Epidermal melanocyte (primary cell): ENCODE data around the gene KATNB1.
A peak's percentile ranks its signal among the peaks of the same experiment; 100 is the strongest.
"Not testable (repeated sequence)": the region's sequence is repeated elsewhere in the genome, so short reads cannot be mapped to it uniquely, and the experiment has no call there.

Experiments used
- DNase-seq: peaks from one replicate; pipeline ENCODE4 v3.0.0; 2011; ENCODE audit warnings: low spot score; ENCODE audit not compliant: insufficient read length

The KATNB1 gene

DNA sequence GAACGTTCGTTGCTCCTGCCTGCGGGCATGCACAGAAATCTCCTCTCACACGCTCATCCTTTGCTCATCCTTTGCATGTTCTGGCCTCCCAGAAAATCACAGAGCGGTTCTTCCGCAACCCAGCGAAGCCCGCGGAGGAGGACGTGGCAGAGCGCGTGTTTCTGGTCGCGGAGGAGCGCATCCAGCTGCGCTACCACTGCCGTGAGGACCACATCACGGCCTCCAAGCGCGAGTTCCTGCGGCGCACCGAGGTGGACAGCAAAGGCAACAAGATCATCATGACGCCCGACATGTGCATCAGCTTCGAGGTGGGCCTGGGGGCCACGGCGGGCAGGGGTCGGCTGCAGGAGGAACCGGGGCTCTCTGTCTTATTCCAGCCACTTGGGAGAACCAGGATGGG lies 9.6 kb upstream of the KATNB1 start:
- DNase-seq = no peak

DNA sequence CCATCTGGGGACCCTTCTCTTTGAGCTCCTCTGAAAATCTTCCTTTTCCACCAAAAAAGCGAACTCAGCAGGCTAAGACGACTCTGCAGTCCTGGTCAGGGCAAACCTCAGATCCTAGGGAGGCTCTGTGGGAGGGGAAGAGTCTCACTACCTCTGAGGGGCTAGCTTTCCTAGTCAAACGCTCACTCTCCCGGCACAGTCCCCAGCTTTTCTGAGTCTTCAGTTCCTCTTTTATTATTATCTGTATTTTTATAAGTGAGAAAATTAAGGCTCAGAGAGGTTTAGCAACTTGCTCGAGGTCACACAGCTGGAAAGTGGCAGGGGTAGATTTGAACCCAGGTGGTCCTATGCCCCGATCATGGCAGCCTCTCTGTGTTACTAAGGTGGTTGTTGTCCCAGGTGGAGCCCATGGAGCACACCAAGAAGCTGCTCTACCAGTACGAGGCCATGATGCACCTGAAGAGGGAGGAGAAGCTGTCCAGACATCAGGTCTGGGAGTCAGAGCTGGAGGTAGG lies 9.1 kb upstream of the KATNB1 start:
- DNase-seq = no peak

DNA sequence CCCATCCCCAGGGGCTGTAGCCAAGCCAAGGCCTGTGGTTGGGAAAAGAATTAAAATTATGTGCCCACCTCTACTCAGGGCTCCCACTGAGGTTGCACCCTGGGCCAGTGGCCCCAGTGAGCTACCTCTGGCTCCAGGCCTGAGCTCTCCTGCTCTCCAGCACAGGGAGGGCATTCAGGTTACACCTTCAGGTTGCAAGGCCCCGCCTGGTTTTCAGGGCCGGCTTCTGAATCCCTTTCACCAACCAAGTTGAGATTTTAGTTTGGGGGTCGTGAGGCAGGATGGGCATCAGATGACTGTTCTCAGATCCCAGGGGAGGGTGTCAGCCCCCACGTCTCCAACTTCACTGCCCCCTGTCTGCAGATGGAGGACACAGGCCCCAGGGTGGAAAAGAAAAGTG lies 8.0 kb upstream of the KATNB1 start:
- no peak for DNase-seq

DNA sequence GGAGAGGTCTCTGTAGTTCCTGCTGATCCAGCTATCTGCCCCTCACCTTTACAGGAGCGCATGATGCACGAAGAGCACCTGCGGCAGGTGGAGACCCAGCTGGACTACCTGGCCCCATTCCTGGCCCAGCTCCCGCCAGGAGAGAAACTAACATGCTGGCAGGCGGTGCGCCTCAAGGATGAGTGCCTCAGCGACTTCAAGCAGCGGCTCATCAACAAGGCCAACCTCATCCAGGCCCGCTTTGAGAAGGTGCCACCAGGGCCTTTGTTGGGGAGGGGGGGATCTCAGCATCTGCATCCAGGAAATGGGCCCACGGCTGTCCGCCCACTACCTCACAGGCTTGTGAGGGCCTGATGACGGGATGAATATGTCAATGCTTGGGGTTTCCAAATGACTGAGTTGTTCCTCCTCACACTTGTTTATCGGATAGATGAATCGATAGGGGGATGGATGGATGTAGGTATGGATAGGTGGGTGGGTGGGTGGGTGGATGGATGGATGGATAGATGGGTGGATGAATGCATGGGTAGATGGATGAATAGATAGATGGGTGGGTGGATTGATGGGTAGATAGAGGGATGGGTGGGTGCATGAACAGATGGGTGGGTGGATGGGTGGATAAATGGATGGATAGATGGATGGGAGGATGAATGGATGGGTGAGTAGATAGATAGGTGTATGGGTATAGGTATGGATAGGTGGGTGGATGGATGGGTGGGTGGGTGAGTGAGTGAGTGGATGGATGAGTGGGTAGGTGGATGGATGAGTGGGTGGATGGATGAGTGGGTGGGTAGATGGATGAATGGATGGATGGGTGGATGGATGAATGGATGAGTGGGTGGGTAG lies 7.0 kb upstream of the KATNB1 start:
- DNase-seq = no peak

DNA sequence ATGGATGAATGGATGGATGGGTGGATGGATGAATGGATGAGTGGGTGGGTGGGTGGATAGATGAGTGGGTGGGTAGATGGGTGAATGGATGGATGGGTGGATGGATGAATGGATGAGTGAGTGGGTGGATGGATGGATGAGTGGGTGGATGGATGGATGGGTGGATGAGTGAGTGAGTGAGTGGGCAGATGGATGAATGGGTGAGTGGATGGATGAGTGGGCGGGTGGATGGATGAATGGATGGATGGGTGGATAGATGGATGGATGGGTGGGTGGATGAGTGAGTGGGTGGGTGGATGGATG lies 6.4 kb upstream of the KATNB1 start:
- DNase-seq = no peak

DNA sequence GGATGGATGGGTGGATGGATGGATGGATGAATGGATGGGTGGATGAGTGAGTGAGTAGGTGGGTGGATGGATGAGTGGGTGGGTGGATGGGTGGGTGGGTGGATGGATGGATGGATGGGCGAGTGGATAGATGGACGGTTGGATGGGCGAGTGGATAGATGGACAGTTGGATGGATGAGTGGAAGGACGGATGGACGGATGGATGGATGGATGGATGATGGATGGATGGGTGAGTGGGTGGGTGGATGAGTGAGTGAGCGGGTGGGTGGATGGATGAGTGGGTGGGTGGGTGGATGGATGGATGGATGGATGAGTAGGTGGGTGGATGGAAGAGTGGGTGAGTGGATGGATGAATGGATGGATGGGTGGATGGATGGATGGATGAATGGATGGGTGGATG lies 5.7 kb upstream of the KATNB1 start:
- DNase-seq = not testable (repeated sequence)

DNA sequence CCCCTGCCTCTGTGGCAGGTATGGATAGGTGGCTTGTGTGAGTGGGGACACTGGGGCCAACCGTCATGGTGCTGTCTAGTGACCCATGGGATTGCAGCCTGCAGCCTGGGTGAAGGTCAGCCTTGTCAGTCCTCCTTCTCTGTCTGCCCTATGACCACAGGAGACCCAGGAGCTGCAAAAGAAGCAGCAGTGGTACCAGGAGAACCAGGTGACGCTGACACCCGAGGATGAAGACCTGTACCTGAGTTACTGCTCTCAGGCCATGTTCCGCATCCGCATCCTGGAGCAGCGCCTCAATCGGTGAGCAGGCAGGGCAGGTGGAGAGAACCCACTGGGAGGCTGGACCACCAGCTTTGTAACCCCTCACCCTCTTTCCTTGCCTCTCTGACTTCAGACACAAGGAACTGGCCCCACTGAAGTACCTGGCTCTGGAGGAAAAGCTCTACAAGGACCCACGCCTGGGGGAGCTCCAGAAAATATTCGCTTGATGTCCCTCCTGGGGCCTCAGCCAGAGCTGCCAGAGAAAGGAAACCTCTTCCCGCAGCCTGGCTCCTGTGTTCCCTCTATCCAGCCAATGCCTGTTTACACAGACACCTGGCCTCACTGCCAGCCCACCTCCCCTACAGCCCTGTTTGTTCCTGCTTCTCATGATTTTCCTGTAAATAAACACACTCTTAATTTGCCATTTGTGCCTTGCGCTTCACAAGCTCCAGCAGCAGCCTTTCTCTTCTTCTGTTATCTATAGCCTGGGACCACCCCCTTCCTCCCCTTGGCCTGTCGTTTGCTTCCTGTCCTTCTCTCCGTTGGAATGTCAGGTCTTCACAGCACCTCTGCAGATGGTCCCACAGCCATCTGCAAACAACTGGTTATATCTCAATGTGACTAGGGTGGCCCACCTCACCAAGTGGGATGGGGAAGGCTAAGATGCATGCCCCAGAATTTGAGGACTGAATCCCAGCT lies 4.5 kb upstream of the KATNB1 start:
- DNase-seq = no peak

DNA sequence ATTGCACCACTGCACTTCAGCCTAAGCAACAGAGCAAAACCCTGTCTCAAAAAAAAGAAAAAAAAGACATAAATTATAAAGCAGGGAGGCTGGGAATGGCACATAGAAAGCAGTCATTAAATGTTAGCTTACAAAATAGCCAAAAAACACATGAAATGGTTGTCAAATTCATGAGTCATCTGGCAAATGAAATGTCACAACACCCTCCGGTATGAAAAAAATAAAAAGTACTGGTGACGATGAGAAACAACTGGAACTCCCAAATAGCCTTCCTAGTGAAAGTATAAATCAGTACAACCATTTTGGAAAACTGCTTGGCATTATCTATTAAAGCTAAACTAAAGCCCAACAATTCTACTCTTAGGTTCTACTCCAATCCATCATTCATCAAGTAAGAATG lies 3.5 kb upstream of the KATNB1 start:
- DNase-seq = no peak

DNA sequence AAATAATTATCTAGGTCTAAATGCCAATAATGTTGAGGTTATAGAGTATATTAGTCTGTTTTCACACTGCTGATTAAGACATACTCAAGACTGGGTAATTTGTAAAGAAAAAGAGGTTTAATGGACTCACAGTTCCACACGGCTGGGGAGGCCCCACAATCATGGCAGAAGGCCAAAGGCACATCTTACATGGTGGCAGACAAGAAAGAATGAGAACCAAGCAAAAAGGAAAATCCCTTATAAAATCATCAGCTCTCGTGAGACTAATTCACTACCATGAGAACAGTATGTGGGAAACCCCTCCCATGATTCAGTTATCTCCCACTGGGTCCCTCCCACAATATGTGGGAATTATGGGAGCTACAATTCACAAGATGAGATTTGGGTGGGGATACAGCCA lies 2.9 kb upstream of the KATNB1 start:
- DNase-seq = no peak

DNA sequence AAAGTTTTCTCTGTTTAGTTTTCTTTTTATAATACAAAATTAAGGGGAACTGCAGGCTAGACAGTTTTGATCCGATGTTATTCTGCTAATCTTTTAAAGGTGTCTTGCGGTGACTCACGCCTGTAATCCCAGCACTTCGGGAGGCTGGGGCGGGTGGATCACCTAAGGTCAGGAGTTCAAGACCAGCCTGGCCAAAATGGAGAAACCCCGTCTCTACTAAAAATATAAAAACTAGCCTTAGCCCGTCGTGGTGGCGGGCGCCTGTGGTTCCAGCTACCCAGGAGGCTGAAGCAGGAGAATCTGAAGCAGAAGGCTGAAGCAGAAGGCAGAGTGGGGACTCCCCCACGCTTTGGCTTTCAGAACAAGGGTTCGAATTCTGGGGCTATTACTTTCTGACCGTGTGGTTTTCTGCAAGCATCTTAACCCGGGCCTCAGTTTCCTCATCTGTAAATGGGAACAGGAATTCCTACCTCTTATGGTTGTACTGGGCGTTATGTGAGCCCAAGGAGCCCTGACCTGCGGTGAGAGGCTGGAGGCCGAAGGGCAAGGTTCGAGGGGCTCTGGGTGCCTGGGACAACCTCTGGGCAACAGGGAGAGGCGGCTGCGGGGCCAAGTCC lies 1.2 kb upstream of the KATNB1 start:
- DNase-seq = no peak

DNA sequence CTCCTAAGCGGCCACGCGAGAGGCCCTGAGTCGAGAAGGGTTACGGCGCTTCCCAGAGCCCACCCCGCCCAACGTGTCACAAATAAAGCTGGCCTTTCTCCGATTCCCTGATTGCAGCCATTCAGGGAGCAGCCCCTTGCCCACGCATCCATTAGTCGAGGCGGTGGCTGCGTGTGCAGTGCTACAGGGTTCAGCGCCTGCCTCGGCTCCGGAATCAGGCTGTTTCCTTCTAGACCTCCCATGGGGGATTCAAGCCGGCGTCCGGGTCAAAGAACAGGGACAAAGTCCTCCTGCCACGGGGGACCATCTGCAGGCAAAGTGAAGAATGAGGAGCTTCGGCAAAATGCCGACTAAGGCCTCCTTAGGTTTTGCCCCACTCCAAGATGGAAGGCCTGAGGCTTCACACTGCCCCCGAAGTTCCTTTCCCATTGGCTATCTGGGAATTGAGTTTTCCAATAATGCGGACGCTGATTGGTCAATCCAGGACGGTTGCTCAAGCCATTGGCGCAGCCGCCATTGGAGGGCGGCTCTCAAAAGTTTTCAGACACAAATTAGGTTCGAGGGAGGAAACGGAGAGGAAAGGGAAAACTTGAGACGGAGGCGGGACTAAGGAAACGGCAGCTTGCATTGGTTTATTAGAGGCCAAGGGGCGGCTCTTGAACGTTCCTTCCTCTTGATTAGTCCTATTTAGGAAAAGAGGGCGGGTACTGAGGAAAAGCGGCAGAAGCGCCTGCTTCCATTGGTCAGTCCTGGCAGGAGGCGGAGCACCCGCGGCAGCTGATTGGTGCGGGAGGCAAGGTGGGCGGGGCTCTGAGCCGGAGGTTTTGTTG lies 430 bp upstream of the KATNB1 start:
- peak; percentile 99 for DNase-seq

DNA sequence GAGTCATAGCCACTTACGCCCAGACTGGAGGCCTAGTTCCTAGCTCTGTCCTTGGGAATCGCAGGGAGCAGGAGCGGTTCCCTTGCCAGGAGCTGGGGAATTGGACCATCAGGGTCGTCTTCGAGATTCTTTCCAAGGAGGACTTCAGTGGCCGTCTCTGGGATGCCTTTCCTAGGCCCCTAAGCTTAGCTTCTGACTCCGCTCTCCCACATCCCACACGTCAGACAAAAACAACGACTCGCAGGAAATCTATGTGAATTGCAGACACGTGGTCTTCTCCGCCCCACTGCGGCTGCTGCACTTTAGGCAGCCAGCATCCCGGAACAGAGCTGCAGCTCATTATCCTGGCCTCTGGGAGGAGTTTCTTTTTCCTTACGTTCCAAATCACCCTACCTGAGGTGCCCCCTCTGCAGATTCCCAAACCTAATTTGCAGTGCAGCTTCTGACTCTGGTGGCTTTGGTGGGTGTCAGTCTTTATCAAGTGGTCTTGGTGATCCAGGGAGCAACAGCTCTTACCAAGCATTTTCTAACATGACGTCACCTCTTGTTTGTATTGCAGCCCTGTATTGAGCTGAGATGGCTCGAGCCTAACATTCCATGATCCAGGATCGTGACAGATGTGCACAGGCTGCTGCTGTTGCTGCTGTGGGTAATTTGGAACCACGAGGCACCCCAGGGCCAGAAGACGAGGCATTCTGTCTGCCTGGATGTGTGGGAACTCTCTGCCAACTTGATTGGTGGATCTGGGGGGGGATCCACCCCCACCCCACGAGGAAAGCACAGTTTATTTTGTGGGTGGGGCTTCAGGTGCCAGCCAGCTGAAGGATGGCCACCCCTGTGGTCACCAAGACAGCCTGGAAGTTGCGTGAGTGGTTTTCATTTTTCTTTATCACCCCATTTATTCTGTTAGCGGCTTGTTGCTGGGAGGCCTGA lies 1.1 kb downstream of the KATNB1 start:
- DNase-seq = peak; percentile 77

DNA sequence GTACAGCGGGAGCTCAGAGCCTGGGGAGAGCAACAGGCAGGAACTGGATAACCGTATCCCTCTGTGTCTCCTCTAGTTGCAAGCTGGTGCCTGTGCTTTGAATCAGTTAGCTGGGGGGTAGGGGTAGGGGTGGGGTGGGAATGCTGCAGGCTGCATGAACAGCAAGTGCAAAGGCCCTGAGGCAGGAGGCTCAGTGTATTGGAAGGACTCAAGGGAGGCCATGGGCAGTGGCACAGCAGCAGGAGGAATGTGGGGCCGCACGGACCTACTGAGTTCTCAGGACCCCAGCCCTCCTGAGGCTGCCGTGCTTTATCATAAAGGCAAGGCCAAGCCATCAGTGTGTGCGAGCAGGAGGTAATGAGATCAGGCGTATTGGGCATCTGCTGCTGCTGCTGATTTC lies 3.3 kb downstream of the KATNB1 start:
- DNase-seq = no peak

DNA sequence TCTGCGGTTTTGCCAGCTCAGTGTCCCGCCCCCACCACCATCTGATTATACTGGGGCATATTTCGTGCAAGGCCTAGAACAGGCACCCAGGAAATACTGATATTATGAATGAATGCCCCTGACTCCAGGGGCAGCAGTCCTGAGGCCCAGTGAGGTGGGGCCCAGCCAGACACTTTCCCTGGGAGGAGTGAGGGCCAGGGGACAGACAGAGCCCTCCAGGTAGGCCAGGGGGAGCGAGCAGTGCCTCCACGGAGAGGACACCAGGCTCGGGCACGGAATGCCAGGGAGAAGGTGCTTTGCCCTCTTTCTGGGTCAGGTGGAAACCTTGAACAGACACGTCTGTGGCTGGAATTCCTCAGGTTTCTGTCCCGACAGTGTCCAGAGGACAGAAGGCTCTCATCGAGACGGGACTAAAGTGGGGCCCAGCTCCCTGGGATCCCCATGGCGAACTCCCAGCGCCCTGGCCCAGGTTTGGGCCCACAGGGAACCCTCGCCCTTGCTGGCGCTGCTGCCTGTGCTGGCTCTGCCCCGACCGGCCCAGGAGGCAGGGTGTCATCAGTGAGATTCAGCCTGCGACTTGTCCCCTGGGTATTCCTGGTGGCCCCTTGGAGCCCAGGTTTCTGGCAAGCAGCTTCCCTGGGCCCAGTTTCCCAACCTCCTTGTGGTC lies 4.3 kb downstream of the KATNB1 start:
- no peak for DNase-seq

DNA sequence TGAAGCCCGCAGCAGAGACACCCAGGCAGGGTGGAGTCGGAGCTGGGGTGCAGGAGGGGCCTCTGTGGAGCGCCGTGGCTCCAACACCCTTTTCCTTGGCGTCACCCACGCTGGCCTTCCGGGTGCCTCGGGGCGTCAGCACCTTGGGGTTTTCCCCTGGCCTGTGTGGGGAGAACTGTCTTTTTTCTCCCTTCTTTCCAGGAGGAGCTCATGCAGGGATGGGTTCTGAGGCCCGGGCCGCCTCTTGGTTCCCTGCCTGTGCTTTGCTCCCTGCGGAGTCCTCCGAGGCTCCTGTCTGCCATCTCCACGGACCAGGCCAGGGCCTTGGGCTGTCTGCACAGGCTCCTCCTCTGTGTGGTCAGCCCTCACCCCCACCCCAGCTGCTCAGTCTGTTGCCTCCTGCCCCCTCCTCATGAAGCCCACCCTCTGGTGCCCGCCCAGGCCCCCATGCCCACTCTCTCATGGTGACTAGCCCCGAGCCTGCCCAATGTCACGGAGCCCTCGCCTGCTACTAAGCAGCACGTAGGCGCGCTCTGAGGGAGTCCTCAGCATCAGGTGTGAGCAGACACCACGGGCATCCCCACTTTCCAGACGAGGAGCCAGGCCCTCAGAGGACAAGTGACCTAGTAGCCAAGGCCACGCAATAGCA lies 5.0 kb downstream of the KATNB1 start:
- DNase-seq = no peak

DNA sequence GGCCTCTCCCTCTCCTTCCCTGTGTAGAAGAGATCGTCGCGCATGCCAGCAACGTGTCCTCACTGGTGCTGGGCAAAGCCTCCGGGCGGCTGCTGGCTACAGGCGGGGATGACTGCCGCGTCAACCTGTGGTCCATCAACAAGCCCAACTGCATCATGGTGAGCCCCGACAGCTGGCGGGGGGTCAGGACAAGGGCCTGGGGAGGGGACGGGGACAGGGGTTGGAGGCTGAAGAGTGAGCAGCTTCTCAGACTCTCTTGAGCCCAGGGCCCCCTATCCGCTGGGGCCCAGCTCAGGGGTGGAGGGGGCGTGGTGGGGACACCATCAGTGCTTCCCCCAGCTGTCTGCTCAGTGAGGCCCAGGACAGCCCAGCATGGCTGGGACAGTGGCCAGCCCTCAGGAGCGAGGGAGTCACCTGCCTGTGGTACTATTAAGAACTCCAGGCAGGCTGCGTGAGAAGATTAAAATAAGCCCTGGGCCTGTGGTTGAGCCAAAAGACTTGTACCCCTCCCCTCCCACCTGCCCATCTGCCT lies 6.2 kb downstream of the KATNB1 start:
- no peak for DNase-seq

DNA sequence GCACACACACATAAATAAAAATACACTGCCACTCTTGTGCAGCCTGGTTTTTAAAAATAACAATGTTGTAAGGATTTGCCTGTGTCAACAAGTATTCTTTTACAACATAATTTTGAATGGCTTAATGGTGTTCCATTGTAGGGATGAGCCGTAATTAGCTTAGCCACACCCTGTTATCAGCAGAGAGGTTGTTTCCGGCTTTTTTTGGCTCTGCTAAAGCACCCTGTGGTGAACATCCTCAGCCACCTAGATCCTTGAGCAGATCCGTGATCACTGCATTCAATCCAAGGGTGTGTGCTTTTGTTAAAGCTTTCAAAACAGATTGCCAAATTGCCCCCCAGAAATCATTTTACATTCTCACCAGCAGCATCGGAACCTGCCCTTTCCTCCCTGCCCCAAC lies 7.0 kb downstream of the KATNB1 start:
- DNase-seq = no peak

DNA sequence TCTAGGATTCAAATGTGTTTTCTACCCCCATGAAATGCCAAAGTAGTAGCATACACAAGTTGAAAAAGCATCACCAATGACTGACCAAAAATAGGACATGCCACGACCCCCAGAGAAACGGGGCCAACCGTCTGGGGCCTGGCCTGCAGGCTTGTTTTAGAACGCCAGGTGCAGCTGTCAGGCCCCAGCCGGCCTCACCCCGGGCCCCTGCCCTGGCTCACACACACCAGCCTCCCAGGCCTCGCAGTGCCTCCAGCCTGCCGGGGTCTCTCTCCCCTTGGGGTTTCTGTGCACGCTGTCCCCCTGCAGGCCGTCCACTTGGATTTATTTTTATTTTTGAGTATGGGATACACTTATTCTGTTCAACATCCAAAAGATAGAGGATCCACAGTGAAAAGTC lies 7.9 kb downstream of the KATNB1 start:
- no peak for DNase-seq
